K562 (cell line): ENCODE results near the gene KIF4B. TPM values are rescaled to one million over a fixed set of nuclear protein-coding genes. Genes with fewer than 3 reads are reported as not detected.

Source experiments
- ATAC-seq: fragments of 200-7000 bp; cut with Tn5 transposase; 3 replicates; pipeline ENCODE4 v1.9.1; 2020; ENCODE audit warnings: moderate library complexity
- BruUV-seq: library from RNA; stranded (reverse); fragments of 400-500 nt; replicated peaks from 2 replicates; lab custom pipeline; 2021; lab: Mats Ljungman, UMichigan
- CTCF ChIA-PET: fragments of 300-600 bp; formaldehyde crosslinking; extraction: SDS; loops from one replicate; lab custom pipeline; 2021; ENCODE audit warnings: low intra/inter-chr PET ratio; lab: Yijun Ruan, JAX
- POLR2A ChIA-PET: fragments of 300-600, 350-650 bp; sonication (Branson Sonifier 250); formaldehyde crosslinking; extraction: SDS; loops from one replicate; lab custom pipeline; 2021; ENCODE audit warnings: antibody characterized with exemption, inconsistent platforms; lab: Yijun Ruan, JAX
- DNase-seq, 4 experiments: peaks; one replicate each; pipeline versions ENCODE4 v3.0.0 to v3.0.0-alpha.2; 2011 to 2018; ENCODE audit warnings: low spot score in 3 of 4, mixed read lengths in 3 of 4; ENCODE audit errors: extremely low read depth in 1 of 4
- FAIRE-seq: peaks from 2 replicates; lab custom pipeline; 2011; peaks lifted over from hg19 to GRCh38; lab: Jason Lieb, UNC
- H2AFZ ChIP-seq: 2 replicates; pipeline ENCODE4 v1.6.0; 2011; ENCODE audit warnings: low read depth, low read length, control low read depth, inconsistent platforms
- H3K27ac ChIP-seq: fragments of 200-600 bp; 3 replicates; pipeline ENCODE4 v1.8.0; 2011; ENCODE audit warnings: low read depth, mild to moderate bottlenecking, control low read depth, inconsistent platforms, low read length, moderate library complexity, mixed read lengths; ENCODE audit errors: extremely low read depth
- H3K27me3 ChIP-seq, 2 experiments: fragments of 300-600 bp in 1 of 2; 2 replicates in 1 of 2; 3 replicates in 1 of 2; pipeline versions ENCODE4 v1.6.0 to v1.8.0; 2011; ENCODE audit warnings: inconsistent platforms in 2 of 2, low read length in 2 of 2, mild to moderate bottlenecking in 1 of 2, mixed read lengths in 1 of 2, moderate library complexity in 1 of 2; ENCODE audit not compliant: control insufficient read depth in 2 of 2, insufficient read depth in 2 of 2
- H3K36me3 ChIP-seq: fragments of 300-600 bp; 3 replicates; pipeline ENCODE4 v1.8.0; 2011; ENCODE audit warnings: mild to moderate bottlenecking, low read length, inconsistent platforms; ENCODE audit not compliant: control insufficient read depth, insufficient read depth
- H3K4me1 ChIP-seq, 2 experiments: fragments of 200-600 bp in 1 of 2; replicated peaks in 1 of 2; 2 replicates in 1 of 2; 3 replicates in 1 of 2; pipeline versions ENCODE4 v1.5.1 to v1.8.0; 2011; ENCODE audit warnings: inconsistent platforms in 2 of 2, low read length in 2 of 2, mild to moderate bottlenecking in 1 of 2, mixed read lengths in 1 of 2, moderate library complexity in 1 of 2; ENCODE audit not compliant: control insufficient read depth in 2 of 2, insufficient read depth in 2 of 2
- H3K4me2 ChIP-seq: 2 replicates; pipeline ENCODE4 v1.6.1; 2011; ENCODE audit warnings: low read length, control low read depth, inconsistent platforms, mixed read lengths; ENCODE audit not compliant: insufficient read depth
- H3K4me3 ChIP-seq: fragments of 200-600 bp; sonication (generic), shearing (Covaris generic); 2 replicates; pipeline ENCODE4 v1.5.1; 2016; ENCODE audit warnings: control low read depth, inconsistent platforms
- H3K79me2 ChIP-seq: fragments of 200-600 bp; 3 replicates; pipeline ENCODE4 v1.8.0; 2011; ENCODE audit warnings: low read length, inconsistent platforms; ENCODE audit not compliant: control insufficient read depth, insufficient read depth
- H3K9ac ChIP-seq, 2 experiments: 2 replicates each; pipeline versions ENCODE4 v1.6.0 to v1.6.1; 2011; ENCODE audit warnings: low read depth in 2 of 2, low read length in 2 of 2, control low read depth in 1 of 2, inconsistent platforms in 1 of 2, mild to moderate bottlenecking in 1 of 2, mixed read lengths in 1 of 2; ENCODE audit not compliant: insufficient read depth in 1 of 2
- H3K9me1 ChIP-seq: one replicate; pipeline ENCODE4 v1.6.0; 2011; ENCODE audit warnings: inconsistent platforms, mild to moderate bottlenecking, low read length, moderate library complexity; ENCODE audit not compliant: control insufficient read depth, insufficient read depth
- H3K9me3 ChIP-seq: replicated peaks from 2 replicates; pipeline ENCODE4 v1.5.1; 2011; ENCODE audit warnings: low read depth, low read length, inconsistent platforms; ENCODE audit not compliant: control insufficient read depth, insufficient read depth
- H4K20me1 ChIP-seq: replicated peaks from 2 replicates; pipeline ENCODE4 v1.6.1; 2011; ENCODE audit warnings: low read length, inconsistent platforms, mixed read lengths; ENCODE audit not compliant: control insufficient read depth, insufficient read depth
- CTCF ChIP-seq, 3 experiments: IDR thresholded peaks in 2 of 3; conservative IDR thresholded peaks in 1 of 3; 2 replicates each; pipeline ENCODE4 v1.5.1; 2011 to 2012; ENCODE audit warnings: low read length in 3 of 3, mild to moderate bottlenecking in 3 of 3, control low read depth in 2 of 3, improper control_type of control experiment in 1 of 3, inconsistent platforms in 1 of 3, low read depth in 1 of 3, mixed read lengths in 1 of 3, moderate library complexity in 1 of 3; ENCODE audit not compliant: insufficient read depth in 2 of 3
- EHMT2 ChIP-seq: fragments of 450-650 bp; IDR thresholded peaks from 2 replicates; pipeline ENCODE4 v1.6.1; 2018; ENCODE audit warnings: antibody characterized with exemption
- RAD21 ChIP-seq, 2 experiments: fragments of 250-450 bp in 1 of 2; fragments of 450-650 bp in 1 of 2; sonication (Bioruptor Pico) in 1 of 2; formaldehyde crosslinking in 1 of 2; IDR thresholded peaks in 1 of 2; conservative IDR thresholded peaks in 1 of 2; 2 replicates each; pipeline versions ENCODE4 v1.4.0 to v1.8.0; 2020 to 2022; ENCODE audit warnings: mild to moderate bottlenecking in 2 of 2, moderate library complexity in 1 of 2
- SMC3 ChIP-seq: conservative IDR thresholded peaks from 2 replicates; pipeline ENCODE4 v1.6.1; 2011; ENCODE audit warnings: low read depth, low read length, improper control_type of control experiment; ENCODE audit not compliant: insufficient read depth
- TFE3 ChIP-seq: fragments of 450-650 bp; formaldehyde crosslinking; IDR thresholded peaks from 2 replicates; pipeline ENCODE4 v1.4.0; 2020; ENCODE audit warnings: mild to moderate bottlenecking, mixed read lengths
- ZNF212 ChIP-seq: fragments of 450-650 bp; formaldehyde crosslinking; IDR thresholded peaks from 2 replicates; pipeline ENCODE4 v1.4.0; 2020; ENCODE audit warnings: mild to moderate bottlenecking
- ZNF232 ChIP-seq: sonication (generic); formaldehyde crosslinking; IDR thresholded peaks from 2 replicates; pipeline ENCODE4 v1.8.0; 2022; ENCODE audit warnings: mild to moderate bottlenecking, missing genetic modification reagents
- WGBS: fragments of 100-300 bp; shearing (Covaris generic); methylation state at CpG from one replicate; pipeline ENCODE4 v1.1.6; 2016; ENCODE audit warnings: low coverage, mixed read lengths; ENCODE audit not compliant: insufficient coverage; ENCODE audit errors: missing lambda C conversion rate; 5-methylcytosine and 5-hydroxymethylcytosine counted together
- in situ Hi-C: fragments of 300-500 bp; cut with MboI; formaldehyde crosslinking; loops from 4 replicates; pipeline ENCODE4 v1.15.0; 2018; ENCODE audit warnings: inconsistent platforms, mixed read lengths
- intact Hi-C: fragments of 100-400 bp; cut with micrococcal nuclease; formaldehyde crosslinking; loops from 2 replicates; pipeline ENCODE4 v1.14.2; 2022
- polyA plus RNA-seq, 8 experiments: library from polyadenylated mRNA; depleted of rRNA in 4 of 8; stranded (reverse) in 5 of 8; unstranded in 3 of 8; fragments of >200 nt; fragmentation: Nextera tagmentation in 2 of 8; fragmentation: Illumina TruSeq in 1 of 8; extraction: Ambion mirVana in 2 of 8; extraction: Trizol in 1 of 8; gene quantifications; 2 replicates each; pipeline versions ENCODE4 v1.2.1 to v1.2.3, GENCODE V29; 2011 to 2014; ENCODE audit warnings: inconsistent platforms in 1 of 8, missing spikeins in 1 of 8
- total RNA-seq, 7 experiments: library from RNA; depleted of rRNA in 6 of 7; stranded (reverse); fragments of >200 nt in 6 of 7; fragmentation: Illumina TruSeq in 2 of 7; extraction: Trizol in 2 of 7; gene quantifications; 2 replicates each; pipeline versions ENCODE4 v1.2.1 to v1.2.3, GENCODE V29; 2011 to 2021; ENCODE audit warnings: low replicate concordance in 1 of 7

KIF4B gene
- total and polyA plus RNA-seq, 9 of the 15 experiments (the other 6 are each of a cell fraction or from before 2014, with no cell fraction given) = 0.01 to 0.09 (median 0.07) TPM; not detected in 2

- H3K27ac ChIP-seq = no peak overlapping the region
- no TSS peak for BruUV-seq
- WGBS = 7% methylated on average over 1 of the region's 1 CpG
- H3K27me3 ChIP-seq = no peaks in the 10 kb centered on the region; a peak in 1 of 5 replicates
- CTCF ChIA-PET = interaction anchor here (0.6 kb wide), 1 partner anchor 402 kb away, joined by 3 read pairs; no protein-coding TSS in a partner anchor
- in situ Hi-C loops = no loop called here
- no peaks in the 10 kb centered on the region for H3K9me1 ChIP-seq
- no peak overlapping the region for H3K9ac ChIP-seq
- H4K20me1 ChIP-seq = no peaks in the 10 kb centered on the region
- DNase-seq = peak in 2 of 4 experiments; percentile 20 to 39
- no peak overlapping the region for H3K4me3 ChIP-seq
- no peaks in the 10 kb centered on the region for H3K79me2 ChIP-seq
- no peaks in the 10 kb centered on the region for H3K9me3 ChIP-seq
- intact Hi-C loops = loop anchor here (2.0 kb wide), 1 partner anchor 407 kb away; no protein-coding TSS in a partner anchor
- POLR2A ChIA-PET = no interaction called here
- H2AFZ ChIP-seq = no peak overlapping the region
- FAIRE-seq = peak; percentile 69
- no peak overlapping the region for H3K4me2 ChIP-seq
- peak; percentile 83 for ATAC-seq
- no peaks in the 10 kb centered on the region for H3K36me3 ChIP-seq
- H3K4me1 ChIP-seq = no peaks in the 10 kb centered on the region
- no peak for TF ChIP-seq ZNF212 (CRISPR knock-in tag)
- TF ChIP-seq SMC3 = 0 out of 2 replicates have a peak, but pooled peaks have one; percentile 34
- no peak for TF ChIP-seq EHMT2
- peak; percentile 51 to 69 (median 62) for TF ChIP-seq CTCF (IDR thresholded peaks at IDR 0.05 in 2 of 3, conservative IDR thresholded peaks at IDR 0.05 in 1 of 3; ENCODE audit: insufficient read depth in 2 of 3, low read depth in 1 of 3, low read length in 3 of 3)
- peak; percentile 21 to 44; a peak in 2 of 4 replicates for TF ChIP-seq RAD21 (CRISPR knock-in tag; conservative IDR thresholded peaks at IDR 0.05 in 1 of 2, IDR thresholded peaks at IDR 0.05 in 1 of 2)
- TF ChIP-seq TFE3 = no peak
- TF ChIP-seq ZNF232 (CRISPR knock-in tag) = no peak
Observed at GRCh38 chr5:155049569-155050383, 36.2 kb downstream of the KIF4B start.
